ENCODE data around the gene DCLRE1A.

DNA sequence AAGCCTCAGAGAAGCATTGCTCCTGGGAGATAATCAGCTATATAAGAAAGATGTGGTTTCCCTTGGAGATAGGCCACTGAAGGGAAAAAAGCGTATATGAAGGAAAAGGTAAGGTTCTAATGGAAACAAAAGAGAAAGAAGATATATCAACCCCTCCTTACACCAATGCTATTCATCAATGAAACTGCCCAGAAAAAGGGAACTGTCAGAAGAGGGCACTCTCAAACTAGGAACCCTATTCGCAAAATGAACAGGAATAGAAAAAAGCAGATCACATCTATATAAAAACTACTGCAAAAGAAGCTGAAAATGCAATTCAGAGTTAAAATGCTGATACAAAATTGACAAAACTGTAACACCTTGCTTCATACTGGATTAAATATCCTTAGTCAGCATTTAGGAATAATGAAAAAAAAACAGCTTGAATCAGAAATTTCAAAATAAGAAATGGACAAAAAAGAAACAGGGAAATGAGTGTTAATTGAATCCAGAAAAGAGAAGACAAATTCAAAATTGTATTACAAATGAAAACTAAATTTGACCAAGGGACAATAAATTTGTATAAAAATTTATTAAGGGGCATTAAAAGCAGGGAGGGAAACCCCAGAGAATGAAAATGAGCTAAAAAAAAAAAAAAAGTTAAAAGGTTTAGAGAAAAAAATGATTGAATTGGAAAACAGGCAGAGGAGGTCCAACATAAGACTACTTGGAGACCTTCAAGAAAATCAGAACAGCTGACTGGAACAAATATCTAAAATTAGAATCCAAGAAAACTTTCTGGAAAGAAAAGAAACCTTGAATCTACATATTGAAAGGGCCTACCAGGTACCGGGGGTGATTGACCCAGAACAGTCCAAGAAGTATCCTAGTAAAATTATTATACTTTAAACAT lies 18.5 kb upstream of the DCLRE1A start:
- TF ChIP-seq, protein P1, sequence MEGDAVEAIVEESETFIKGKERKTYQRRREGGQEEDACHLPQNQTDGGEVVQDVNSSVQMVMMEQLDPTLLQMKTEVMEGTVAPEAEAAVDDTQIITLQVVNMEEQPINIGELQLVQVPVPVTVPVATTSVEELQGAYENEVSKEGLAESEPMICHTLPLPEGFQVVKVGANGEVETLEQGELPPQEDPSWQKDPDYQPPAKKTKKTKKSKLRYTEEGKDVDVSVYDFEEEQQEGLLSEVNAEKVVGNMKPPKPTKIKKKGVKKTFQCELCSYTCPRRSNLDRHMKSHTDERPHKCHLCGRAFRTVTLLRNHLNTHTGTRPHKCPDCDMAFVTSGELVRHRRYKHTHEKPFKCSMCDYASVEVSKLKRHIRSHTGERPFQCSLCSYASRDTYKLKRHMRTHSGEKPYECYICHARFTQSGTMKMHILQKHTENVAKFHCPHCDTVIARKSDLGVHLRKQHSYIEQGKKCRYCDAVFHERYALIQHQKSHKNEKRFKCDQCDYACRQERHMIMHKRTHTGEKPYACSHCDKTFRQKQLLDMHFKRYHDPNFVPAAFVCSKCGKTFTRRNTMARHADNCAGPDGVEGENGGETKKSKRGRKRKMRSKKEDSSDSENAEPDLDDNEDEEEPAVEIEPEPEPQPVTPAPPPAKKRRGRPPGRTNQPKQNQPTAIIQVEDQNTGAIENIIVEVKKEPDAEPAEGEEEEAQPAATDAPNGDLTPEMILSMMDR (CRISPR knock-in tag; IDR thresholded peaks at IDR 0.05) = no peak
- TF ChIP-seq POLR2A (IDR thresholded peaks at IDR 0.05; ENCODE audit: insufficient read depth in 1 of 2, low read depth in 2 of 2, low read length in 2 of 2) = no peak
- no peak for TF ChIP-seq ZFX (CRISPR knock-in tag; IDR thresholded peaks at IDR 0.05; ENCODE audit: low read depth)
- TF ChIP-seq ZNF883 (CRISPR knock-in tag; IDR thresholded peaks at IDR 0.05; ENCODE audit: not compliant biosample characterization) = no peak
